Activated T-cell treated with anti-CD3 and anti-CD28 coated beads, Interleukin-2, amount 50 U/mL, for 4 hours (primary cell): Measurements from ENCODE around the gene CPNE9. TPM values are rescaled to one million over a fixed set of nuclear protein-coding genes. Genes with fewer than 3 reads are reported as not detected.
A peak's percentile ranks its signal among the peaks of the same experiment; 100 is the strongest.

Source experiments
- ATAC-seq, 2 donors: fragments of 200-7000 bp; cut with Tn5 transposase; one replicate each; pipeline ENCODE4 v1.10.0; 2021
- DNase-seq: peaks from one replicate; pipeline ENCODE4 v3.0.0-alpha.2; 2020
- H3K27me3 Mint-ChIP-seq: one replicate; pipeline ENCODE4 v1.8.0; 2021; ENCODE audit warnings: low read depth, mixed read lengths
- H3K36me3 Mint-ChIP-seq: one replicate; pipeline ENCODE4 v1.8.0; 2022; ENCODE audit warnings: mixed read lengths; ENCODE audit not compliant: insufficient read depth
- H3K4me1 Mint-ChIP-seq: one replicate; pipeline ENCODE4 v1.8.0; 2021; ENCODE audit warnings: low read depth, mixed read lengths
- H3K4me3 Mint-ChIP-seq: one replicate; pipeline ENCODE4 v1.8.0; 2021; ENCODE audit warnings: mild to moderate bottlenecking, moderate library complexity, mixed read lengths
- H3K9me3 Mint-ChIP-seq: one replicate; pipeline ENCODE4 v1.8.0; 2021; ENCODE audit warnings: mixed read lengths
- total RNA-seq, 3 donors: library from RNA; stranded (reverse); gene quantifications; one replicate each; pipeline ENCODE4 v1.2.1, GENCODE V29; 2021

CPNE9 gene
- total RNA-seq, 3 donors from 2014 or later = 0.19 TPM; not detected in 2

- peak; percentile 60 to 63 for ATAC-seq
- Mint-ChIP-seq H3K27me3 (no peaks in the 10 kb centered on the region), H3K4me3 (no peak overlapping the region), H3K4me1 (peaks cover 44% of the 10 kb centered on the region), H3K9me3 (no peaks in the 10 kb centered on the region), H3K36me3 (peaks cover 45% of the 10 kb centered on the region)
- no peak for DNase-seq
Observed at GRCh38 chr3:9736831-9737230, 33.2 kb downstream of the CPNE9 start.

DNA sequence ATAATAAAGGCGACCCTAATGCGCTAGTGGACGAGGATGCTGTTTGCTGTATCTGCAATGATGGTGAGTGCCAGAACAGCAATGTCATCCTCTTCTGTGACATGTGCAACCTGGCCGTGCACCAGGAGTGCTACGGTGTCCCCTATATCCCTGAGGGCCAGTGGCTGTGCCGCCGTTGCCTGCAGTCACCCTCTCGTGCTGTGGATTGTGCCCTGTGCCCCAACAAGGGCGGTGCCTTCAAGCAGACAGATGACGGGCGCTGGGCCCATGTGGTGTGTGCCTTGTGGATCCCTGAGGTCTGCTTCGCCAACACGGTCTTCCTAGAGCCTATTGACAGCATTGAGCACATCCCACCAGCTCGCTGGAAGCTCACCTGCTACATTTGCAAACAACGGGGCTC, 35.5 kb downstream of the CPNE9 start:
- no peak overlapping the region for H3K4me3 Mint-ChIP-seq
- no peaks in the 10 kb centered on the region for H3K9me3 Mint-ChIP-seq
- DNase-seq (no peak), ATAC-seq (no peak)
- peaks cover 48% of the 10 kb centered on the region for H3K36me3 Mint-ChIP-seq
- H3K27me3 Mint-ChIP-seq = no peaks in the 10 kb centered on the region
- peaks cover 25% of the 10 kb centered on the region for H3K4me1 Mint-ChIP-seq

GRCh38 chr3:9742560-9742959, 38.9 kb downstream of the CPNE9 start:
- Mint-ChIP-seq H3K9me3 (no peaks in the 10 kb centered on the region), H3K4me1 (peaks cover 2% of the 10 kb centered on the region), H3K36me3 (peaks cover 50% of the 10 kb centered on the region), H3K4me3 (no peak overlapping the region), H3K27me3 (no peaks in the 10 kb centered on the region)
- no peak for DNase-seq
- ATAC-seq = no peak

GRCh38 chr3:9743548-9743947, 39.9 kb downstream of the CPNE9 start:
- H3K4me3 Mint-ChIP-seq = no peak overlapping the region
- H3K36me3 Mint-ChIP-seq = peaks cover 50% of the 10 kb centered on the region
- H3K4me1 Mint-ChIP-seq = peaks cover 2% of the 10 kb centered on the region
- DNase-seq (no peak), ATAC-seq (no peak)
- no peaks in the 10 kb centered on the region for H3K27me3 Mint-ChIP-seq
- H3K9me3 Mint-ChIP-seq = no peaks in the 10 kb centered on the region

- H3K4me1 Mint-ChIP-seq = peaks cover 4% of the 10 kb centered on the region
- no peaks in the 10 kb centered on the region for H3K27me3 Mint-ChIP-seq
- H3K36me3 Mint-ChIP-seq = peaks cover 44% of the 10 kb centered on the region
- H3K4me3 Mint-ChIP-seq = no peak overlapping the region
- no peaks in the 10 kb centered on the region for H3K9me3 Mint-ChIP-seq
- ATAC-seq = no peak
- no peak for DNase-seq
Observed at GRCh38 chr3:9744162-9744561, 40.5 kb downstream of the CPNE9 start.

GRCh38 chr3:9745521-9745920, 41.9 kb downstream of the CPNE9 start:
- ATAC-seq (no peak), DNase-seq (no peak)
- Mint-ChIP-seq H3K9me3 (no peaks in the 10 kb centered on the region), H3K4me1 (peaks cover 17% of the 10 kb centered on the region), H3K4me3 (no peak overlapping the region), H3K27me3 (no peaks in the 10 kb centered on the region), H3K36me3 (peaks cover 36% of the 10 kb centered on the region)

GRCh38 chr3:9746330-9746729, 42.7 kb downstream of the CPNE9 start:
- H3K27me3 Mint-ChIP-seq = no peaks in the 10 kb centered on the region
- H3K9me3 Mint-ChIP-seq = no peaks in the 10 kb centered on the region
- peaks cover 32% of the 10 kb centered on the region for H3K36me3 Mint-ChIP-seq
- DNase-seq = no peak
- H3K4me3 Mint-ChIP-seq = no peak overlapping the region
- ATAC-seq = no peak
- peaks cover 25% of the 10 kb centered on the region for H3K4me1 Mint-ChIP-seq

- Mint-ChIP-seq H3K36me3 (peaks cover 40% of the 10 kb centered on the region), H3K27me3 (no peaks in the 10 kb centered on the region), H3K4me3 (no peak overlapping the region), H3K4me1 (peaks cover 34% of the 10 kb centered on the region), H3K9me3 (no peaks in the 10 kb centered on the region)
- DNase-seq (no peak), ATAC-seq (no peak)
Observed at GRCh38 chr3:9747267-9747666, 43.6 kb downstream of the CPNE9 start.

- Mint-ChIP-seq H3K27me3 (no peaks in the 10 kb centered on the region), H3K4me1 (peaks cover 34% of the 10 kb centered on the region), H3K9me3 (no peaks in the 10 kb centered on the region), H3K4me3 (no peak overlapping the region), H3K36me3 (peaks cover 38% of the 10 kb centered on the region)
- ATAC-seq (no peak), DNase-seq (no peak)
Observed at GRCh38 chr3:9748031-9748430, 44.4 kb downstream of the CPNE9 start.

DNA sequence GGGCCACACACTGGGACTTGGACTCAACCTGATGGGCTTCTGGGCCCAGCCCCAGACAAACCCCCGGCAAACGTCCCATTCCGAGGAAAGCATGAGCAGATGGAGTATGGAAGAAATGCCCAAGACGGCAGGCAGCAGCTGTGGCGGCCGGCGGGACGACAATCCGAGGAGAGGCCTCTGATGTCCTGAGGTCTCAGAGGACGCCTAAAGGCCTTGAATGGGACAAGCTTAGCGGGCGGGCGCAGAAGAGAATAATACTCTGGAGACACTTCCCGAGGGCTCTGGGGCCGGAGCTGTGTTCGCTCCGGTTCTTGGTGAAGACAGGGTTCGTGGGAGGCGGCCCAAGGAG, 45.6 kb downstream of the CPNE9 start:
- H3K4me3 Mint-ChIP-seq = peak overlapping the region; percentile 91
- H3K36me3 Mint-ChIP-seq = peaks cover 33% of the 10 kb centered on the region
- no peak for ATAC-seq
- no peaks in the 10 kb centered on the region for H3K27me3 Mint-ChIP-seq
- peaks cover 38% of the 10 kb centered on the region for H3K4me1 Mint-ChIP-seq
- no peaks in the 10 kb centered on the region for H3K9me3 Mint-ChIP-seq
- no peak for DNase-seq

DNA sequence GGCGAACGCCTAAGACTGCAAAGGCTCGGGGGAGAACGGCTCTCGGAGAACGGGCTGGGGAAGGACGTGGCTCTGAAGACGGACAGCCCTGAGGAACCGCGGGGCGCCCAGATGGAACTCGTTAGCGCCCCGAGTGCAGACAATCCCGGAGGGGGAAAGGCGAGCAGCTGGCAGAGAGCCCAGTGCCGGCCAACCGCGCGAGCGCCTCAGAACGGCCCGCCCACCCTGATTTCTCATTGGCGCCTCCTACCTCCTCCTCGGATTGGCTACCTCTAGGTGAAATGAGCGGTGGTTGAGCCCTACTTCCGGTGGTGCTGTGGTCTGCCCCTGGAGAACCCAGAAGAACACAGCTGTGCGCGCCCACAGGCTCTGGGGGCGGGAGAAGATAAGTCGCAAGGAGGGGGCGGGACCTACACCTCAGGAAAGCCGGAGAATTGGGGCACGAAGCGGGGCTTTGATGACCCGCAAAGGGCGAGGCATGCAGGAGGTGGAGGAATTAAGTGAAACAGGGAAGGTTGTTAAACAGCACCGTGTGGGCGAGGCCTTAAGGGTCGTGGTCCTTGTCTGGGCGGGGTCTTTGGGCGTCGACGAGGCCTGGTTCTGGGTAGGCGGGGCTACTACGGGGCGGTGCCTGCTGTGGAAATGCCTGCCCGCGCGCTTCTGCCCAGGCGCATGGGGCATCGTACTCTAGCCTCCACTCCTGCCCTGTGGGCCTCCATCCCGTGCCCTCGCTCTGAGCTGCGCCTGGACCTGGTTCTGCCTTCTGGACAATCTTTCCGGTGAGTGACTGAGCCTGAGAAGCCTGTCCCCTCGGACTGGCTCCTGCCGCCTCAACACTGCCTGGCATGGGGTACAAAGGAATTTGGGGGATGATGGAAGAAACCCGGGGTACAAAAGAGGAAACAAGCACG, 46.3 kb downstream of the CPNE9 start, which contains the start of gene OGG1:
Gene OGG1 (plus strand): TSS at position 308 of the 911 bp plus-strand sequence. CDS start 335 bp downstream, at position 643.
- no peaks in the 10 kb centered on the region for H3K9me3 Mint-ChIP-seq
- H3K36me3 Mint-ChIP-seq = peaks cover 29% of the 10 kb centered on the region
- peak; percentile 94 for ATAC-seq
- peak; percentile 91 for DNase-seq
- H3K4me3 Mint-ChIP-seq = peak within 1 kb of the TSS; percentile 91
- peaks cover 44% of the 10 kb centered on the region for H3K4me1 Mint-ChIP-seq
- no peaks in the 10 kb centered on the region for H3K27me3 Mint-ChIP-seq

DNA sequence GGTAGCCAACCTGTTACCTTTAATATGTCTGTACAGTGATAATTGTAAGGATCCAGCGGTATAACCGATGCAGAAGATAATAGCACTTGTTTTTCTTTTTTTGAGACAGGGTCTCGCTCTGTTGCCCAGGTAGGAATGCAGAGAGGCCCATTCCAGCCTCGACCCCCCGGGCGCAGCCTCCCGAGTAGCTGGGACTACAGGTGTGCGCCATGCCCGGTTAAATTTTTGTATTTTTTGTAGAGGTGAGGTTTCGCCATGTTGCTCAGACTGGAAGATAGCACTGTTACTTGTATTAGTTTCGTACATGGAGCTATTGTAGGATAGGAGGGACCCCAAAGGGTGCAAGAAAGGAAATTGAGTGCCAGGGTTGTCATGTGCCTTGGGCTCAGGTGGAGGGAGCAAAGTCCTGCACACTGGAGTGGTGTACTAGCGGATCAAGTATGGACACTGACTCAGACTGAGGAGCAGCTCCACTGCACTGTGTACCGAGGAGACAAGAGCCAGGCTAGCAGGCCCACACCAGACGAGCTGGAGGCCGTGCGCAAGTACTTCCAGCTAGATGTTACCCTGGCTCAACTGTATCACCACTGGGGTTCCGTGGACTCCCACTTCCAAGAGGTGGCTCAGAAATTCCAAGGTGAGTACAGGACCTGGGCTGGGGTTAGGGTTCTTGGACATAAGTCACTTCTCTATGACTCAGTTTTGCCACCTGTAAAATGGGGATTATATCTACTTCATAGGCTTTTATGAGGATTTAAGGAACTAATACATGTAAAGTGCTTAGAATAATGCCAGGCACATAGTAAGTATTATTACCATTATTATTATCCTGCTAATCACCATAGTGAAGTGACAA, 47.2 kb downstream of the CPNE9 start:
- DNase-seq (no peak), ATAC-seq (no peak)
- Mint-ChIP-seq H3K9me3 (no peaks in the 10 kb centered on the region), H3K4me1 (peaks cover 47% of the 10 kb centered on the region), H3K27me3 (no peaks in the 10 kb centered on the region), H3K4me3 (peak overlapping the region; percentile 91), H3K36me3 (peaks cover 29% of the 10 kb centered on the region)

DNA sequence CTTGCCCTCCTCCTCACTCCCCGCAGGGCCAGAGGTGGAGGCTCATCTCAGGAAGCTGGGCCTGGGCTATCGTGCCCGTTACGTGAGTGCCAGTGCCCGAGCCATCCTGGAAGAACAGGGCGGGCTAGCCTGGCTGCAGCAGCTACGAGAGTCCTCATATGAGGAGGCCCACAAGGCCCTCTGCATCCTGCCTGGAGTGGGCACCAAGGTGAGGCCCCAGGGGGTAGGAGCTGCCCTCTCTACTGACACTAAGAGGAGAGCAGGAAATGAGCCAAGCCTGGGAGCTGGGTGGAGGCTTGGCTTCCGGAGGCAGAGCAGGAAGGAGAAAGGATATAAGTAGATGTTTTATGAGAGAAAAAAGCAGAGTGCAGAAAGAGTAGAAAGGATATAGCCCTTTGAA, 51.0 kb downstream of the CPNE9 start:
- DNase-seq (no peak), ATAC-seq (no peak)
- H3K9me3 Mint-ChIP-seq = no peaks in the 10 kb centered on the region
- peaks cover 26% of the 10 kb centered on the region for H3K36me3 Mint-ChIP-seq
- no peaks in the 10 kb centered on the region for H3K27me3 Mint-ChIP-seq
- peaks cover 37% of the 10 kb centered on the region for H3K4me1 Mint-ChIP-seq
- no peak overlapping the region for H3K4me3 Mint-ChIP-seq

DNA sequence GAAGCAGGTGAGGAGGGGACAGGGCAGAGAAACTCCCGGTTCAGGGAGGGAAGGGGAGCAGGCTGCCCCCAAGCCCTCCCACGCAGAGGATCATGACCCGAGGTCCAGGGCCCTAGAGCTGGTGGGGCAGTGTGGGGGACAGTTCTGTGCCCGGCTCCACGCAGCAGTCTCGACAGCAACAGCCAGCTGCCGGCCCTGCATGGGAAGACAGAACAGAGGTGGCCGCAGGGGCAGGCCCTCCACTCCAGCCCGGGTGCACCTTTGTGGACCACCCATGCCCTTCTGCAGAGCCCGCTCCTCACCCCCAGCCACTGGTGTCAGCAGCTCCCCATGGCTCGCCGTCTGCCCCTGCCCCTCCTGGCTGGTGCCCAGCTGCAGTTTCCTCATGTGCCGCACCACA, 53.8 kb downstream of the CPNE9 start:
- Mint-ChIP-seq H3K36me3 (peaks cover 20% of the 10 kb centered on the region), H3K4me3 (no peak overlapping the region), H3K27me3 (no peaks in the 10 kb centered on the region), H3K9me3 (no peaks in the 10 kb centered on the region), H3K4me1 (peaks cover 13% of the 10 kb centered on the region)
- ATAC-seq (no peak), DNase-seq (no peak)
